IMR-90 (cell line): ENCODE data around the gene C8B. TPM values are rescaled to one million over a fixed set of nuclear protein-coding genes. Genes with fewer than 3 reads are reported as not detected.

ENCODE experiments used
- ATAC-seq: fragments of 200-7000 bp; cut with Tn5 transposase; 2 replicates; pipeline ENCODE4 v1.9.1; 2020; ENCODE audit warnings: low read depth, mild to moderate bottlenecking, moderate library complexity
- BruUV-seq: library from RNA; stranded (reverse); fragments of 400-500 nt; replicated peaks from 2 replicates; lab custom pipeline; 2021; lab: Mats Ljungman, UMichigan
- CTCF ChIA-PET: fragments of 300-600 bp; formaldehyde crosslinking; extraction: SDS; loops from one replicate; lab custom pipeline; 2021; ENCODE audit warnings: antibody characterized with exemption; lab: Yijun Ruan, JAX
- POLR2A ChIA-PET: fragments of 300-600 bp; sonication (Branson Sonifier 250); formaldehyde crosslinking; loops from one replicate; lab custom pipeline; 2022; ENCODE audit warnings: antibody characterized with exemption; ENCODE audit not compliant: unreplicated experiment; lab: Charles Lee
- DNase-seq: peaks from one replicate; pipeline ENCODE4 v3.0.0; 2013
- H2AFZ ChIP-seq: replicated peaks from 2 replicates; pipeline ENCODE3; 2013; ENCODE audit warnings: low read length, mild to moderate bottlenecking; ENCODE audit not compliant: poor library complexity
- H2AK5ac ChIP-seq: 2 replicates; pipeline ENCODE4 v1.6.1; 2013; ENCODE audit warnings: low read depth, low read length, inconsistent platforms
- H2AK9ac ChIP-seq: replicated peaks from 2 replicates; pipeline ENCODE3; 2013; ENCODE audit warnings: mild to moderate bottlenecking, low read depth, low read length, moderate library complexity; ENCODE audit not compliant: poor library complexity
- H2BK120ac ChIP-seq: 2 replicates; pipeline ENCODE4 v1.6.1; 2013; ENCODE audit warnings: low read depth, low read length, inconsistent platforms
- H2BK15ac ChIP-seq: 3 replicates; pipeline ENCODE4 v1.6.1; 2013; ENCODE audit warnings: low read depth, low read length, inconsistent platforms
- H2BK20ac ChIP-seq: 2 replicates; pipeline ENCODE4 v1.6.1; 2013; ENCODE audit warnings: low read depth, mild to moderate bottlenecking, inconsistent platforms, low read length, moderate library complexity
- H2BK5ac ChIP-seq: 2 replicates; pipeline ENCODE4 v1.6.1; 2013; ENCODE audit warnings: mild to moderate bottlenecking, low read depth, low read length, inconsistent platforms; ENCODE audit not compliant: poor library complexity, severe bottlenecking
- H3K14ac ChIP-seq: replicated peaks from 2 replicates; pipeline ENCODE4 v1.6.1; 2013; ENCODE audit warnings: low read depth, low read length, inconsistent platforms
- H3K18ac ChIP-seq: 2 replicates; pipeline ENCODE4 v1.6.1; 2013; ENCODE audit warnings: low read depth, low read length, control low read depth
- H3K23ac ChIP-seq: 2 replicates; pipeline ENCODE4 v1.6.1; 2013; ENCODE audit warnings: low read depth, low read length, inconsistent platforms
- H3K27ac ChIP-seq: 2 replicates; pipeline ENCODE4 v1.5.1; 2013; ENCODE audit warnings: mild to moderate bottlenecking, control low read depth, low read length; ENCODE audit not compliant: insufficient read depth
- H3K27me3 ChIP-seq: 2 replicates; pipeline ENCODE4 v1.6.1; 2013; ENCODE audit warnings: low read length; ENCODE audit not compliant: control insufficient read depth, insufficient read depth
- H3K36me3 ChIP-seq: 2 replicates; pipeline ENCODE4 v1.6.1; 2013; ENCODE audit warnings: low read length, mixed read lengths; ENCODE audit not compliant: control insufficient read depth, insufficient read depth
- H3K4ac ChIP-seq: 2 replicates; pipeline ENCODE4 v1.6.1; 2013; ENCODE audit warnings: low read depth, low read length, inconsistent platforms
- H3K4me1 ChIP-seq: 2 replicates; pipeline ENCODE4 v1.6.1; 2013; ENCODE audit warnings: low read length, mixed read lengths; ENCODE audit not compliant: control insufficient read depth, insufficient read depth
- H3K4me2 ChIP-seq: 2 replicates; pipeline ENCODE4 v1.6.1; 2013; ENCODE audit warnings: low read depth, mild to moderate bottlenecking, control low read depth, low read length, moderate library complexity
- H3K4me3 ChIP-seq: 2 replicates; pipeline ENCODE4 v1.5.1; 2013; ENCODE audit warnings: low read depth, mild to moderate bottlenecking, control low read depth, low read length, moderate library complexity; ENCODE audit not compliant: insufficient read depth
- H3K56ac ChIP-seq: 2 replicates; pipeline ENCODE4 v1.6.1; 2013; ENCODE audit warnings: low read length, inconsistent platforms; ENCODE audit not compliant: insufficient read depth; ENCODE audit errors: extremely low read depth
- H3K79me1 ChIP-seq, 2 experiments: 2 replicates each; pipeline ENCODE4 v1.6.1; 2013; ENCODE audit warnings: low read length in 2 of 2, inconsistent platforms in 1 of 2, low read depth in 1 of 2
- H3K9ac ChIP-seq: 2 replicates; pipeline ENCODE4 v1.6.1; 2013; ENCODE audit warnings: low read depth, low read length, control low read depth
- H3K9me1 ChIP-seq: 2 replicates; pipeline ENCODE4 v1.6.1; 2013; ENCODE audit warnings: low read length, inconsistent platforms; ENCODE audit not compliant: insufficient read depth
- H3K9me3 ChIP-seq: 2 replicates; pipeline ENCODE4 v1.6.1; 2013; ENCODE audit warnings: low read length; ENCODE audit not compliant: control insufficient read depth, insufficient read depth
- H4K20me1 ChIP-seq: 2 replicates; pipeline ENCODE4 v1.6.1; 2013; ENCODE audit warnings: low read length, inconsistent platforms; ENCODE audit not compliant: insufficient read depth
- H4K5ac ChIP-seq: 2 replicates; pipeline ENCODE4 v1.6.1; 2013; ENCODE audit warnings: mild to moderate bottlenecking, low read depth, low read length, control low read depth
- H4K8ac ChIP-seq, 2 experiments: 2 replicates each; pipeline ENCODE4 v1.6.1; 2013; ENCODE audit warnings: low read depth in 2 of 2, low read length in 2 of 2, control low read depth in 1 of 2, inconsistent platforms in 1 of 2
- H4K91ac ChIP-seq: 2 replicates; pipeline ENCODE4 v1.6.1; 2013; ENCODE audit warnings: low read depth, low read length, inconsistent platforms; ENCODE audit not compliant: insufficient read depth
- BHLHE40 ChIP-seq: fragments of 150-350 bp; IDR thresholded peaks from 2 replicates; pipeline ENCODE4 v1.6.1; 2016; ENCODE audit warnings: mild to moderate bottlenecking, low read depth, low read length
- CEBPB ChIP-seq: IDR thresholded peaks from 2 replicates; pipeline ENCODE4 v1.6.1; 2012; ENCODE audit warnings: low read depth, low read length, improper control_type of control experiment
- CHD1 ChIP-seq: IDR thresholded peaks from 2 replicates; pipeline ENCODE4 v1.6.1; 2012; ENCODE audit warnings: low read depth, low read length, improper control_type of control experiment
- FOS ChIP-seq: fragments of 150-350 bp; IDR thresholded peaks from 2 replicates; pipeline ENCODE4 v1.6.1; 2016; ENCODE audit warnings: low read depth, low read length
- MAFK ChIP-seq: IDR thresholded peaks from 2 replicates; pipeline ENCODE4 v1.6.1; 2012; ENCODE audit warnings: low read depth, low read length, improper control_type of control experiment
- MXI1 ChIP-seq: IDR thresholded peaks from 2 replicates; pipeline ENCODE4 v1.6.1; 2012; ENCODE audit warnings: low read depth, mild to moderate bottlenecking, low read length, moderate library complexity, borderline replicate concordance
- NFE2L2 ChIP-seq: fragments of 150-350 bp; IDR thresholded peaks from 2 replicates; pipeline ENCODE4 v1.6.1; 2016; ENCODE audit warnings: low read depth, mild to moderate bottlenecking, low read length
- POLR2A ChIP-seq: IDR thresholded peaks from 2 replicates; pipeline ENCODE4 v1.6.1; 2012; ENCODE audit warnings: mild to moderate bottlenecking, low read depth, low read length
- RAD21 ChIP-seq: IDR thresholded peaks from 2 replicates; pipeline ENCODE4 v1.6.1; 2012; ENCODE audit warnings: low read length, improper control_type of control experiment
- USF2 ChIP-seq: fragments of 150-350 bp; IDR thresholded peaks from 2 replicates; pipeline ENCODE4 v1.6.1; 2017; ENCODE audit warnings: mild to moderate bottlenecking, antibody characterized with exemption, low read length, low read depth
- WGBS, 2 experiments: methylation state at CpG; one replicate each; pipeline versions ENCODE4 v1.1.5 to v1.1.7; 2013; ENCODE audit warnings: missing lambda C conversion rate in 2 of 2; ENCODE audit not compliant: insufficient read length in 1 of 2; ENCODE audit errors: extremely low coverage in 2 of 2; 5-methylcytosine and 5-hydroxymethylcytosine counted together
- dilution Hi-C: fragments of 300-500 bp; cut with HindIII; formaldehyde crosslinking; loops from one replicate; pipeline ENCODE4 v1.14.3; 2018; ENCODE audit warnings: low sequenced_read_pairs; ENCODE audit not compliant: unreplicated experiment
- in situ Hi-C: fragments of 300-500 bp; cut with MboI; formaldehyde crosslinking; loops from 3 replicates; pipeline ENCODE4 v1.14.3; 2019; ENCODE audit warnings: low sequenced_read_pairs, inconsistent platforms, mixed read lengths
- intact Hi-C: fragments of 100-400 bp; cut with micrococcal nuclease; formaldehyde crosslinking; loops from 2 replicates; pipeline ENCODE4 v1.10.0; 2022
- polyA plus RNA-seq, 3 experiments: library from polyadenylated mRNA; depleted of rRNA; stranded (reverse); fragments of >200 nt; gene quantifications; 2 replicates each; pipeline ENCODE4 v1.2.3, GENCODE V29; 2012; ENCODE audit warnings: low replicate concordance in 1 of 3
- total RNA-seq: library from RNA; depleted of rRNA; stranded (reverse); fragments of >200 nt; gene quantifications from 2 replicates; pipeline ENCODE4 v1.2.3, GENCODE V29; 2012
- TF ChIP-seq, protein P1 (sequence below): fragments of 150-350 bp; IDR thresholded peaks from 2 replicates; pipeline ENCODE4 v1.6.1; 2016; ENCODE audit warnings: low read depth, mild to moderate bottlenecking, low read length, moderate library complexity, borderline replicate concordance

The C8B gene
- total and polyA plus RNA-seq, 2 of the 4 experiments (the other 2 are of a cell fraction): not detected

- Histone ChIP-seq H4K8ac (no peak overlapping the region), H3K4ac (no peak overlapping the region), H2BK15ac (no peak overlapping the region), H3K14ac (no peak overlapping the region), H3K27ac (no peak overlapping the region), H3K9me3 (no peaks in the 10 kb centered on the region), H4K91ac (no peak overlapping the region), H3K4me1 (no peaks in the 10 kb centered on the region), H2AK5ac (no peak overlapping the region), H2BK5ac (no peak overlapping the region), H3K4me2 (no peak overlapping the region), H3K18ac (no peak overlapping the region), H4K5ac (no peak overlapping the region), H3K9ac (no peak overlapping the region), H3K9me1 (no peaks in the 10 kb centered on the region), H2BK20ac (no peak overlapping the region), H2AFZ (no peak overlapping the region), H3K27me3 (peaks cover 2% of the 10 kb centered on the region; the same call in 1 of the 2 replicates), H3K79me1 (no peaks in the 10 kb centered on the region), H3K23ac (no peak overlapping the region), H2BK120ac (no peak overlapping the region), H2AK9ac (no peak overlapping the region), H3K36me3 (no peaks in the 10 kb centered on the region), H3K56ac (no peak overlapping the region), H3K4me3 (no peak overlapping the region), H4K20me1 (no peaks in the 10 kb centered on the region)
- CTCF ChIA-PET: no interaction called here
- intact Hi-C loops (no loop called here), in situ Hi-C loops (no loop called here), dilution Hi-C loops (no loop called here)
- TF ChIP-seq BHLHE40: no peak
- no peak for TF ChIP-seq FOS
- TF ChIP-seq NFE2L2: no peak
- no peak for TF ChIP-seq CEBPB
- no peak for TF ChIP-seq USF2
- TF ChIP-seq POLR2A: no peak
- no peak for TF ChIP-seq MAFK
- TF ChIP-seq, protein P1, sequence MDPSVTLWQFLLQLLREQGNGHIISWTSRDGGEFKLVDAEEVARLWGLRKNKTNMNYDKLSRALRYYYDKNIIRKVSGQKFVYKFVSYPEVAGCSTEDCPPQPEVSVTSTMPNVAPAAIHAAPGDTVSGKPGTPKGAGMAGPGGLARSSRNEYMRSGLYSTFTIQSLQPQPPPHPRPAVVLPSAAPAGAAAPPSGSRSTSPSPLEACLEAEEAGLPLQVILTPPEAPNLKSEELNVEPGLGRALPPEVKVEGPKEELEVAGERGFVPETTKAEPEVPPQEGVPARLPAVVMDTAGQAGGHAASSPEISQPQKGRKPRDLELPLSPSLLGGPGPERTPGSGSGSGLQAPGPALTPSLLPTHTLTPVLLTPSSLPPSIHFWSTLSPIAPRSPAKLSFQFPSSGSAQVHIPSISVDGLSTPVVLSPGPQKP: no peak
- TF ChIP-seq RAD21: no peak
- TF ChIP-seq MXI1: no peak
- TF ChIP-seq CHD1: no peak
- POLR2A ChIA-PET: no interaction called here
- no CpG with 5 or more reads among the region's 3 CpGs for WGBS, 2 experiments
- ATAC-seq (no peak), DNase-seq (no peak)
- BruUV-seq: no TSS peak
Observed at GRCh38 chr1:56890229-56890628, 75.6 kb downstream of the C8B start.
